Measurements from ENCODE around the gene CEBPA.

- no peak for TF ChIP-seq CTCF (IDR thresholded peaks at IDR 0.05)
- TF ChIP-seq POLR2AphosphoS5 (IDR thresholded peaks at IDR 0.05): no peak
Observed at GRCh38 chr19:33273065-33273736, 29.1 kb downstream of the CEBPA start.

Measured in esophagus muscularis mucosa (tissue), 3 donors.